Skeletal muscle tissue (tissue), 4 donors: Measurements from ENCODE around the gene EMP3. TPM values are rescaled to one million over a fixed set of nuclear protein-coding genes. Genes with fewer than 3 reads are reported as not detected.

Source experiments
- H3K27ac ChIP-seq: one replicate; pipeline ENCODE4 v1.7.0; 2013; ENCODE audit warnings: mild to moderate bottlenecking, low read depth, low read length, inconsistent platforms
- H3K27me3 ChIP-seq, 3 donors: one replicate each; pipeline ENCODE4 v1.7.0; 2013; ENCODE audit warnings: low read length in 3 of 3; ENCODE audit not compliant: control insufficient read depth in 3 of 3, insufficient read depth in 3 of 3
- H3K36me3 ChIP-seq, 3 donors: one replicate each; pipeline ENCODE4 v1.7.0; 2013; ENCODE audit warnings: low read length in 3 of 3; ENCODE audit not compliant: control insufficient read depth in 3 of 3, insufficient read depth in 3 of 3
- H3K4me1 ChIP-seq, 3 donors: one replicate each; pipeline ENCODE4 v1.7.0; 2013; ENCODE audit warnings: low read length in 3 of 3, mild to moderate bottlenecking in 3 of 3; ENCODE audit not compliant: control insufficient read depth in 3 of 3, insufficient read depth in 3 of 3
- H3K4me3 ChIP-seq, 3 donors: one replicate each; pipeline ENCODE4 v1.7.0; 2013; ENCODE audit warnings: low read length in 3 of 3
- H3K9ac ChIP-seq, 3 donors: one replicate each; pipeline ENCODE4 v1.7.0; 2013; ENCODE audit warnings: low read length in 3 of 3, mild to moderate bottlenecking in 3 of 3, moderate library complexity in 2 of 3, low read depth in 1 of 3
- H3K9me3 ChIP-seq, 3 donors: one replicate each; pipeline ENCODE4 v1.7.0; 2013; ENCODE audit warnings: low read length in 3 of 3; ENCODE audit not compliant: control insufficient read depth in 3 of 3
- total RNA-seq: library from RNA; depleted of rRNA; stranded (reverse); fragments of >200 nt; gene quantifications from one replicate; pipeline ENCODE4 v1.2.3, GENCODE V29; 2014
- donor health status: Osteomylitis.

Gene EMP3
- total RNA-seq, 1 donor from 2014 or later, result 72.5 TPM

DNA sequence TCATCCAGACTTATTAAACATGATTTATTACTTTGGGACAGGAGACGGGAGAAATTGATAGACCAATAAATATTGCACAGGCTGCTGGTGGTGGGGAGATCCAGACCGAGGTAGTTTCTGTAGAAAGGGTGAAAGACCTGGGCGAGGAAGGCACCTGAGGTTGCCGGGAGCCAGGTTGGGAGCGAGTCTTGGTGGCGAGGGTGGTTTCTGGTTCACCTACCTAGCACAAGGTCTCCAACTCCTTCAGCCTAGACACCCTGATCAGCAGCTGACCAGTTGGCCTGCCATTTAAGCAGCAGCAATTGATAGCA lies 7.0 kb downstream of the EMP3 start:
- Histone ChIP-seq H3K27me3 (no peaks in the 10 kb centered on the region), H3K4me1 (peaks cover 20 to 27% (median 22%) of the 10 kb centered on the region in 3 donors), H3K36me3 (peaks cover 0 to 8% (median 4%) of the 10 kb centered on the region in 3 donors), H3K9me3 (no peaks in the 10 kb centered on the region), H3K9ac (peak overlapping the region; percentile 10 to 73 (median 50)), H3K4me3 (peak overlapping the region; percentile 71 to 78 (median 76)), H3K27ac (peak overlapping the region; percentile 85)

DNA sequence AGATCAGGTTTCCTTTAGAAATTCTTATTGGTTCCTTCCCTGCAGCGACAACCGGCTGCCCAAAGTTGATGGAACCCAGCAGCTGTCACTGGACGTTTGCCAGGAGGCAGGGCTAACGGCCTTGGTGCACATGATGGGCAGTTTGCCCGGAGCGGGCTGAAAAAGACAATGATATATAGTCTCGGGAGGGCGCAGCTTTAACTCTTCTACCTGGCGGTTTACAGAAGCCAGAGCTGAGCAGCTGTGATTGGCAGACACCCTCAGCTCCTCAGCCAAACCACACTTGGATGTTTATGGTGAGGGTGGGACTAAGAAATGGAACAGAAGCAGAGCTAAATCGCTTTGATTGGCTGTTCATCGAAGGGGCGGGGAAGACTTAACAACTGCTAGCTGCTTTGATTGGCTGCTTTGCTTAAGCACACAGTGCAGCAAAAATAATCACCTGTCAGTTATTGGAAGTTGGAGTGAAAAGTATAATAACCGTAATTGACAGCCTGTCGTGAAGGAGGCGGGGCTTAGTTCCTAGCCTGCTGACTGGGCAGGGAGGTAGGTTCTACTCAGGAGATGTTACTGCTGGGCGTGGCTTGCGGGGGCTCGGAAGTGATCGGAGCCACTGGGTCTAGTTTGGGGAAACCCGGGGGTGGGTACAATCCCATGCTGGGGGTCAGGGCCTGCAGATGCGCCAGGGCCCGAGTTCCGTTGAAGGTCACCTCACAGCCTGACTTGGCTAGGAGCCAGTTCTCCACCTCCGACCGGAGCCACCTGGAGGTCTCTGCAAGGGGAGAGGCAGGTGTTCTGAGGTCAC lies 7.5 kb downstream of the EMP3 start:
- no peaks in the 10 kb centered on the region for H3K9me3 ChIP-seq
- peaks cover 18 to 27% (median 22%) of the 10 kb centered on the region in 3 donors for H3K4me1 ChIP-seq
- peak overlapping the region; percentile 54 to 73 (median 66) for H3K9ac ChIP-seq
- peak overlapping the region; percentile 85 for H3K27ac ChIP-seq
- no peaks in the 10 kb centered on the region for H3K27me3 ChIP-seq
- peak overlapping the region; percentile 71 to 78 (median 76) for H3K4me3 ChIP-seq
- H3K36me3 ChIP-seq, result peaks cover 0 to 13% (median 7%) of the 10 kb centered on the region in 3 donors

DNA sequence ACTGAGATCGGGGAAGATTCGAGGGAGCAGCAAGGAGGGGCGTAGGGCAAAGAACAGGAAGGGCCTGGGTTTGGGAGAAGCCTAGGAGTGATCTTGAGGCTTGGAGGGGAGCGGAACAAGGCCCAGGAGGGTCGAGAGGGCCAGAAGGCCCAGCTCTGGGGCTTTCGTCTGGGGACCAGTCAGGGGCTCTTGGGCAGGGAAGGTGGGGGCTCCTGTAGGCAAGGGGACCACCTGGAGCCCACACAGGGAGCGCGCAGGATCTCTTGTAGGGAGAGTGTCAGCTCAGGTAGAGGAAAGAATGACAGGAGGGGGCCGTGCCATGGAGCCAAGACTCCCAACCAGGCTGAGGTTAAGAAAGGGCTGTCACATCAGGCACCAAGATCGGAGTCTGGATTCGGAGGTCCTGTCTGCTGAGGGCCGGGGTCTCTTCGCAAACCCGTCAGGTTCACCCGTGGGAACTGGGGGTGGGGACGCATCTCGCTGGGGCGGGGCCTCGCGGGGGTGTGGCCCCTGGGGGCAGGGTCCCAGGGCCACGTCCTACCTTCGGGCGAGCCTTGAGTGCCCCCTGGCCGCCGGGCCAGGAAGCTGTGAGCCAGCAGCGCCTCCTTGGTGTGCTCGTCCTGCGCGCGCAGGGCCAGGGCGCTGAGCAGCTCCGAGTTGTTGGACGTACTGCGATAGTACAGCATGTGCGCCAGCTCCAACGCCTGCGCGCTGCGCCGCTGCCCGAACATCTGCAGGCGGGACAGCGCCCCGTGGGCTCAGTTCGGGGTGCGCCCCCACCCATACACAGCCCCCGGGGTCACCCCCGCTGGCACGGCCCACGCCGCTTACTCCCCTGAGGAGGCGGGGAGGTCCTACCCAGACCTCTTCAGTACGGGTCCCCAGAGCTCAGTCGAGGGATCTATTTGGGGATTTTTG lies 8.4 kb downstream of the EMP3 start:
- Histone ChIP-seq H3K27me3 (no peaks in the 10 kb centered on the region), H3K36me3 (peaks cover 0 to 15% (median 10%) of the 10 kb centered on the region in 3 donors), H3K4me3 (peak overlapping the region; percentile 71 to 78 (median 76)), H3K9me3 (no peaks in the 10 kb centered on the region), H3K9ac (peak overlapping the region; percentile 54 to 73 (median 66)), H3K27ac (peak overlapping the region; percentile 85), H3K4me1 (peaks cover 18 to 27% (median 22%) of the 10 kb centered on the region in 3 donors)

DNA sequence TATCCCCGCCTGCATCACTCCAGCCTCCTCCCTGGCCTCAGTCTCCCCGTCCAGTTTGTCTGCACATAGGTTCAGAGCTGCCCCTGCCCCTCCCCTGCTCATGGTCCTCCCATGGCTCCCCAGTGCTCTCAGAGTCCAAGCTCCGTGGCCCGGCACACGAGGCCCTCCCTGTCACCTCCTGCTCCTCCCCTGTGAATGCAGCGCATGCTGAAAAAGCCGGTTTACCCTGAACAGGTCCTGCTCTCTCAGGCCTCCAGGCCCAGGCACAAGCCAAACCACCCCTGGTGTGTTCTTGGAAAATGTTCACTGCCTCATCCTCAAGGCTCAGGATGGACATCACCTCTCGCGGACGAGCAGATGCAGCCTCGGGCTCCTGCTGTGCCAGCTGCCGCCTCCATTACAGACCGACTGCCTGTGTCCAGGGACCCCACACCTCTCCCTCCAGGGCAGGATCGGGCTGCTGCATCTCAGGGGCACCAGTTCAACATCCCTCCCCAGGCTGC lies 13.0 kb downstream of the EMP3 start:
- H3K27ac ChIP-seq, result no peak overlapping the region
- H3K27me3 ChIP-seq, result no peaks in the 10 kb centered on the region
- no peak overlapping the region for H3K4me3 ChIP-seq
- peaks cover 5 to 19% (median 13%) of the 10 kb centered on the region in 3 donors for H3K36me3 ChIP-seq
- no peak overlapping the region for H3K9ac ChIP-seq
- peaks cover 15 to 18% (median 16%) of the 10 kb centered on the region in 3 donors for H3K4me1 ChIP-seq
- no peaks in the 10 kb centered on the region for H3K9me3 ChIP-seq

DNA sequence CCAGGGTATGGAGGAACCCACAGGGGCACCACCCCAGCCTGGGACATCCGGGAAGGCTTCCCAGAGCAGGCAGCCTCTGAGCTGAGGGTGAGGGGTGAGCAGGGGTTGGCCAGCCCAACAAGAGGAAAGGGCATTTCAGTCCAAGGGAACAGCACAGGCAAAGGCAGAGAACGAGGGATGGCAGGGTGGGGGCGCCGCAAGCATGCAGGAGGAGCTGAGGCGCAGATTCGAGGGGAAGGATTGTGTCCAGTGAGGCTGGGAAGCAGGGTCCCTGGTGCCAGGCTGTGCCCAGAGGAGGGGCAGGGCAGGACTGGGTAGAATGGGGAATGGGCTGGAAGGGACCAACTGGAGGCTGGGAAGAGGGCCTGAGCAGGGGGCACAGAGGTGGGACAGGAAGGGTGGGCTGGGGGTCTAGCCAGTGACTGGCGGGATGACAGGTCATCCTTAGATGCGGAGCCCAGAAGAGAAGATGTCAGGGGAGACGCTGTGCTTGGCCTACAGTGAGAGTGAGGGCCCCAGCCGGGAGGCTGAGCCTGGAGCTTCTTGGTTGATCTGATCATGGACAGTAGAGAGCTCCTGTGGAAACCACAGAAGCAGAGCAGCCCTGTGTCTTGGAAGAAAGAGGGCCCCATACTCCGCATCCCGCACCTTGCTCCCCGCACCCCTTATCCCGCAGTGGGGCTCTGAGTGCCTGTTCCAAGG lies 13.6 kb downstream of the EMP3 start:
- no peak overlapping the region for H3K27ac ChIP-seq
- H3K4me1 ChIP-seq, result peaks cover 10 to 14% (median 12%) of the 10 kb centered on the region in 3 donors
- no peak overlapping the region for H3K9ac ChIP-seq

DNA sequence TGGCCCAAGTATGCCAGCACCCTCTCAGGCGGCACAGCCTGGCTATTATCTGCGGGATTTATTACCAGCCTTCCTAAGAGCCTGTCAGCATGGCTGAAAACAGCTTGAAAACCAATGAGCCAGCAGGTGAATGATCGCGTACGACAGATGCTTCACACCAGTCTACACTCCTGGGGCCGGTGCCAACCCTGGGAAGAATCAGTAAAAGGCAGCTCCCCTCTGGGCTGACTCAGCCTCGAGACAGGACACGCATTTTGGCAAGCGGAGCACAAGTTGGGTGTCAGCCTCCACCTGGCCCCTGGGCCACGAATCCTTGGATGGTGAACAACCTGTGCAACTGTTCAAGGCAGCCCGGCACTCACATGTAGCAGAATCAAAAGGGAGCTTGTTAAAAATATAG lies 15.6 kb downstream of the EMP3 start:
- Histone ChIP-seq H3K27ac (peak overlapping the region; percentile 44), H3K4me1 (peaks cover 8 to 14% (median 12%) of the 10 kb centered on the region in 3 donors), H3K9ac (peak overlapping the region in 2 of 3 donors; percentile 21 to 50), H3K4me3 (no peak overlapping the region), H3K9me3 (no peaks in the 10 kb centered on the region), H3K27me3 (no peaks in the 10 kb centered on the region), H3K36me3 (peaks cover 5 to 21% (median 13%) of the 10 kb centered on the region in 3 donors)

More for the DNA sequence above, 13.6 kb downstream of the EMP3 start:
- Histone ChIP-seq H3K4me3 (no peak overlapping the region), H3K9me3 (no peaks in the 10 kb centered on the region), H3K27me3 (no peaks in the 10 kb centered on the region), H3K36me3 (peaks cover 5 to 21% (median 13%) of the 10 kb centered on the region in 3 donors)

DNA sequence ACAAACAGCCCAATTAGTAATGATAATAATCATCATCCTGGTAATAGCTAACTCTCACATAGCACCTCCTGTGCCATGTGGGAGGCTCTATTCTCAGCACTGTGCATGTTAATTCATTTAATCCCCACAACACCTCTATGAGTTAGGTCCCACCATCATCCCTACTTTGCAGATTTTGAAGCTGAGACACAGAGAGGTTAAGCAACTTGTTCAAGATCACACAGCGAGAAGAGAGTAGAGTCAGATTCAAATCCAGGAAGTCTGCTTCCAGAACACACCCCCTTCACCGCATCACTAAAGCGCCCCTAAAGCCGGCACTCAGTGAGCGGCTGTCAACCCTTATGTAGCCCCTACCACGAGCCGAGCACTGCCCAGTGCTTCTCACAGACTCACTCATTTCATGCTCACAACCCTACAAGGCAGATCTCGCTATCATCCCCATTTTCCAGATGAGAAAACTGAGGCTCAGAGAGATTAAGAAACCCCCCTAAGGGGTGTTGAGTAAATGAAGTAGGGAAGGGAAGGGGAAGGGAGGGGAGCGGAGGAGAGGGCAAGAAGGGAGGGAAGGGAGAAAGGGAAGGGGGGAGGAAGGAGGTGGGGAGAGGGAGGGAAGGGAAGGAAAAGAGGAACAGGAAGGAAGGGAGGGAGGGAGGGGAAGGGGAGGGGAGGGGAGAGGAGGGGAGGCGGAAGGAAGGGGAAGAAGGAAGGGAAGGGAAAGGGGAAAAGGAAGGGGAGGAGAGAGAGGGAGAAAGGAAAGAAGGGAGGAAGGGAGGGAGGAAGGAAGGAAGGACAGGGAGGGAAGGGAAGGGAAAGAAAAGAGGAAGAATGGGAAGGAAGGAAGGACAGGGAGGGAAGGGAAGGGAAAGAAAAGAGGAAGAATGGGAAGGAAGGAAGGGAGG lies 16.4 kb downstream of the EMP3 start:
- peaks cover 8 to 14% (median 12%) of the 10 kb centered on the region in 3 donors for H3K4me1 ChIP-seq
- peaks cover 5 to 21% (median 13%) of the 10 kb centered on the region in 3 donors for H3K36me3 ChIP-seq
- H3K9me3 ChIP-seq, result no peaks in the 10 kb centered on the region
- H3K27ac ChIP-seq, result peak overlapping the region; percentile 44
- no peak overlapping the region for H3K4me3 ChIP-seq
- H3K9ac ChIP-seq, result peak overlapping the region in 1 of 3 donors; percentile 23
- H3K27me3 ChIP-seq, result no peaks in the 10 kb centered on the region

DNA sequence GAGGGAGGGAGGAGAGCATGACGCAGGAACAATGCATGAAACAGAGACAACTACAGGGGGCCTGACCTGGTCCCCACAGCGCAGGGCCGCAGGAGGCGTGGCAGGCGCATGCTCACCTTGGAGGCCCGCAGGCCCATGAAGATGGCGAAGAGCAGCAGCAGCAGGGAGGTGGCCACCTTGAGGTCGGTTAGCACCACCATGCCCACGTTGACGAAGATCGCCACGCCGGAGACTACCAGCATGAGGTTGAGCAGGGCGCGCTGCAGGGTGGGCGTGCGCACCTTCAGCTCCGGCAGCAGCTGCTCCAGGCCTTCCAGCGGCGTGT lies 17.0 kb downstream of the EMP3 start:
- H3K36me3 ChIP-seq, result peaks cover 5 to 21% (median 13%) of the 10 kb centered on the region in 3 donors
- peaks cover 8 to 14% (median 12%) of the 10 kb centered on the region in 3 donors for H3K4me1 ChIP-seq
- no peak overlapping the region for H3K27ac ChIP-seq
- no peak overlapping the region for H3K9ac ChIP-seq
- no peaks in the 10 kb centered on the region for H3K27me3 ChIP-seq
- H3K4me3 ChIP-seq, result no peak overlapping the region
- no peaks in the 10 kb centered on the region for H3K9me3 ChIP-seq
